ENCODE measurements around the gene UIMC1.

UIMC1 gene

DNA sequence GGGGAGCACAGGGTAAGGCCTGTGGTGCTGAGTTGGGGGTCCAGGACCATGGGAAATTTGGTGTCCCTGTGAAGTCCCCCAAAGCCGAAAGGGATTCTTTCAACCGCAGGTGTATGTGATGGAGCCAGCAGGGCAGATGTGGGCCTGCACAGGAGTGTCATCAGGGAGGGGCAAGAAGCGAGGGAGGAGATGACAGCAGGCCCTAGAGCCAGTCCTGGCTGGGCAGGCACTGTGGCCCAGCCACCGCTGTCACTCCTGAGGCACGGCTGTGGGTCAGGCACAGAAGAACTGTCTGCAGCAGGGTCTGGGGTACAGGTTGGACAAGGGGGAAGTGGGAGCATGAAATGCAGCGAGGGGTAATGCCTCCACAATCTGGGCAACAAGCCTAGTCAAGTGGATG lies 112.3 kb downstream of the UIMC1 start:
- TF ChIP-seq, protein P1, sequence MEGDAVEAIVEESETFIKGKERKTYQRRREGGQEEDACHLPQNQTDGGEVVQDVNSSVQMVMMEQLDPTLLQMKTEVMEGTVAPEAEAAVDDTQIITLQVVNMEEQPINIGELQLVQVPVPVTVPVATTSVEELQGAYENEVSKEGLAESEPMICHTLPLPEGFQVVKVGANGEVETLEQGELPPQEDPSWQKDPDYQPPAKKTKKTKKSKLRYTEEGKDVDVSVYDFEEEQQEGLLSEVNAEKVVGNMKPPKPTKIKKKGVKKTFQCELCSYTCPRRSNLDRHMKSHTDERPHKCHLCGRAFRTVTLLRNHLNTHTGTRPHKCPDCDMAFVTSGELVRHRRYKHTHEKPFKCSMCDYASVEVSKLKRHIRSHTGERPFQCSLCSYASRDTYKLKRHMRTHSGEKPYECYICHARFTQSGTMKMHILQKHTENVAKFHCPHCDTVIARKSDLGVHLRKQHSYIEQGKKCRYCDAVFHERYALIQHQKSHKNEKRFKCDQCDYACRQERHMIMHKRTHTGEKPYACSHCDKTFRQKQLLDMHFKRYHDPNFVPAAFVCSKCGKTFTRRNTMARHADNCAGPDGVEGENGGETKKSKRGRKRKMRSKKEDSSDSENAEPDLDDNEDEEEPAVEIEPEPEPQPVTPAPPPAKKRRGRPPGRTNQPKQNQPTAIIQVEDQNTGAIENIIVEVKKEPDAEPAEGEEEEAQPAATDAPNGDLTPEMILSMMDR (conservative IDR thresholded peaks at IDR 0.05) = no peak
- no peak for TF ChIP-seq ZFX (IDR thresholded peaks at IDR 0.05)
- no peak overlapping the region for H3K27ac ChIP-seq

DNA sequence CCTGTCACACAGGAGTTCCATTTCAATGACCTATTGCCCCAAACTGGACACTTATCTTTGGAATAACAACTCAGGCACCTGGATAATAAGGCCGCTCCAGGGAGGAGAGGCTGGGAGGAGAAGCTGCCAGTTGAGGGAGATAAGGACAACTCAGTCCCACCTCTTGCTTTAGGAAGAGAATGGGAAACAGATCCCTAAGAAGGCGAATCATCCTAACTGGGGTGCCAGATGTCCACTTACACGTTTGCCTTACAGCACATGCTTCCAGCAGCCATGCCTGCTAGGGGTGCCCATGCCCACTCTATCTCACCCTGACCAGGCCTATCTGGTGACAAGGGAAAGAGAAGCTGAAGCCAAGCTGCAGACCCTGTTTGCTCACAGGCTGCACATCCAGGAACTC lies 113.9 kb downstream of the UIMC1 start:
- H3K27ac ChIP-seq = no peak overlapping the region
- TF ChIP-seq, protein P1 (conservative IDR thresholded peaks at IDR 0.05) = no peak
- no peak for TF ChIP-seq ZFX (IDR thresholded peaks at IDR 0.05)

DNA sequence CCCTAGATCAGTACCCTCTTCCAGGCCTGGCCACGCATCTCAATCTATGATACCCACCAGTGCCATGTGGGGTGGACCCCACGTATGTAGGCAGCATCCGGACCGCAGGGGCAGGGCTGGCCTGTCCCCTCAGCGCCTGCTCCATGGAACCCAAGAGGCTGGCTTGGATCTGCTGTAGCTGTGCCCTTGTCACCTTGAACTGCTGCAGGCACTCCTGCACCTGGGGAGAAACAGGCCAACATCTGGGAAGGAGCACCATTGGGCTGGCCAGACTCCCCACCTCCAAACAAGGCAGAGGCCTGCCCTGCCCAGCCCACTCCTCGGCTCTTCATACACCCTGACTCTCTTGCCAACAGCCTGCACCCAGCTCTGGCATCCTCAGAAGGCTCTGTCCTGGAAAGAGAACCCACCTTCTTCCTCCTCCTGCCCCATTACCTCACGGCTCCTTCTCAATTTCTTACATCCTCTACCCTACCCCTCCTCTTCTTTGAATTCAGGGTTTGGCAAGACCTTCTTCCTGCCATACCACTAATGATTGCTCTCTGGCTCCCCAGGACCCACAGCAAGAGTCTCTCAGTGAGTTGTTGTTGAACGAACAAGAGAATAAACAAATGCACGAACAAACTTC lies 115.1 kb downstream of the UIMC1 start:
- no peak overlapping the region for H3K27ac ChIP-seq
- TF ChIP-seq ZFX (IDR thresholded peaks at IDR 0.05) = no peak
- TF ChIP-seq, protein P1 (conservative IDR thresholded peaks at IDR 0.05) = no peak

DNA sequence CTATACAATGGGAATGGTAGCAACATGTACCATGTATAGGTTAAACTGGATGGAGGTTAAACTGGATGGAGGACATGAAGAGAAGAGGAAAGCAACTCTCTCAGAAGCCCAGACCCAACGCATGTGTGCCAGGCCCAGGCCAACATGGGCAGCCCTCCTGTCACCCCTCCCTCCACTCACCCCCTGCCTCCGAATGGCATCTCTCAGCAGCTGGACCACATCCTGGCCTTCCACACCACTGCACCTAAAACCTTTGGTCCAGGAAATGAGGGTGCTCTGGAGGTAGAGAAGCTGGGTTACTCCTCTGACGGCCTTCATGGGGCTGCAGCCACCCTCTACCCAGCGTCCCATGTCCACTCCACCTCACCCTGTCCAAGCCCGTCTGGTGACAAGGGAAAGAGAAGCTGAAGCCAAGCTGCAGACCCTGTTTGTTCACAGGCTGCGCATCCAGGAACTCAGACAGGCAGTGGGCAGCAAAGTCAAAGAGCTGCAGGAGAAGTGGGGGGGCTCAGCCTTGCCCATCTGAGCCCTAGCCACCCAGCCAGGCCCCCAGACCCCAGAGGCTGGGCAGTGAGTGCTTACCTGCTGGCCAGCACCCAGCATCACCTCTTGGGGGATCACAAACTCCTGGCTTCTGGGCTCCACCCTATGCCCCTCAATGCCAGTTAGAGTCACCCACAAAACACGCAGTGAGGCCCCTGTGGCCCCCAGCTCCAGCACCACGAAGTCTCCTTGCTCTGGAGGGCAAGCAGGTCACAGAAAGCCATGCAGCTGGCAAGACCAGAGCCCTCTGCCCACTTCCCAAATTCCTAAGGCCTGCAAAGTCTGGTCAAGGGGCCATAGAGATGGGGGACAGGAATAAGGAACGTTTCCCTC lies 115.9 kb downstream of the UIMC1 start:
- H3K27ac ChIP-seq = no peak overlapping the region
- no peak for TF ChIP-seq ZFX (IDR thresholded peaks at IDR 0.05)
- TF ChIP-seq, protein P1 (conservative IDR thresholded peaks at IDR 0.05) = no peak

DNA sequence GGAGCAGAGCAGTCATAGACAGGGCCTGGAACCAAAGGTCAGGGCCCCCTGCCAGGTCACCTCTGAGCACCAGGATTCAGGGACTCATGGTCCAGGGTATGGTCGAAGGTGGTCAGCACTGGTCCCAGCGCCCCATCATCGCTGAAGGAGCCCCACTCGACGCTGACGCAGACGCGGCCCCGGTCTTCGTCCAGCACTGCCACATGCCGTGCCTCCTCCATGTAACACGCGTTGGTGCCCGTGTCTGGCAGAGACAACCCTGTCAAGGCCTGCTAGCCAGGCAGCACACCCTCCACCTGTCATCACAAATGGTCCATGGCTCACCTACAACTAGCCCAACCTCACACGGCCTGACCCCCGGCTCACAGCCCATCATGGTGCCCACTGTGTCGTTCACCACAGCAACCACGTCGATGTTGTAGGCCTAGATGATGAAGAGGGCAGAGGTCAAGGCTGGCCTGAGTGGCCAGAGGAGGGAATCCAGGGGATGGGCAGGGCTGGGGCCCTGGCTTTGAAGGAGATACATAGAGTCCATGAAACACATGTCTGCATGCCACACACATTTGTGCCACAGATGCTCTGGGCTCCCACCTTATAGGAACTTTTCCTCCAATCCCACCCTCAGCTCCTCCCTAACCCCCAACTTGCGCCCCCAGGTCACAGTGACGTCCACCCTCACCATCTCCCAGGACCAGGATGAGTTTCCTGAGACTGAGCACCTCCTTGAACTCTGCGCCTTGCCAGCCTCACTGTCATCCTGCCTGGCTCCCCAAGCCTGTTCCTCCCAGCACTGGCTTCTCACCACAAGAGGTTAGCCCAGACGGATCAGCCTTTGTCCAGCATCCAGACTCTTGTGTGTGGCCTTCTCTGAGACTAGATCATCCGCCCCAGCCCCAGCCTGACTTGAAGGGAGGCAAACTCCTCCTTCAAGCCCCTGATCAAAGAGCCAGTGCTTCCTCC lies 117.0 kb downstream of the UIMC1 start:
- TF ChIP-seq ZFX (IDR thresholded peaks at IDR 0.05) = no peak
- TF ChIP-seq, protein P1 (conservative IDR thresholded peaks at IDR 0.05) = no peak
- H3K27ac ChIP-seq = no peak overlapping the region

DNA sequence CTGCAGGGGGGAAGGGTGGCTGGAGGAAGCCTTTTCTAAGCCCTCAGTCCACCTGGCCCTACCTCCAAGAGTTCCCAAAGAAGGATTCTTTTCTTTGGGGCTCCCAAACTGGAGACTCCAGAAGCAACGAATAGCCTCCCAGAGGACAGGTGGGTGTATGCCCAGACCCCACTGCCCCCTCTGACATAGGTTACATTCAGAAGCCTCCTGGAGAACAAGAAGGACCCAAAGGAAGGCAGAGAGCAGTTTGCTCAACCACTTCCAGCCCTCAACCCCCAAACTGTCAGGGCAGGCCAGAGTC lies 117.8 kb downstream of the UIMC1 start:
- TF ChIP-seq, protein P1 (conservative IDR thresholded peaks at IDR 0.05) = no peak
- TF ChIP-seq ZFX (IDR thresholded peaks at IDR 0.05) = no peak

More for the DNA sequence above, 117.8 kb downstream of the UIMC1 start:
- H3K27ac ChIP-seq = no peak overlapping the region
